BLaER1 treated with 17β-estradiol and CSF1 and Interleukin-3, amounts not matched to agents 10 nM and 100 nM (cell line): ENCODE measurements around the gene SLC24A3.
A peak's percentile ranks its signal among the peaks of the same experiment; 100 is the strongest.

Source experiments
- H3K27ac ChIP-seq, 11 experiments: shearing (Covaris generic); formaldehyde crosslinking; 2 replicates each; pipeline ENCODE4 v1.8.1; 2022
- H3K27me3 ChIP-seq, 11 experiments: shearing (Covaris generic); formaldehyde crosslinking; 2 replicates each; pipeline ENCODE4 v1.8.1; 2022
- H3K36me3 ChIP-seq, 11 experiments: shearing (Covaris generic); formaldehyde crosslinking; 2 replicates each; pipeline ENCODE4 v1.8.1; 2022
- H3K4me1 ChIP-seq, 10 experiments: shearing (Covaris generic); formaldehyde crosslinking; 2 replicates each; pipeline ENCODE4 v1.8.1; 2022
- H3K4me2 ChIP-seq, 11 experiments: shearing (Covaris generic); formaldehyde crosslinking; 2 replicates each; pipeline ENCODE4 v1.8.1; 2022
- H3K4me3 ChIP-seq, 10 experiments: shearing (Covaris generic); formaldehyde crosslinking; 2 replicates each; pipeline ENCODE4 v1.8.1; 2022
- H3K9ac ChIP-seq, 11 experiments: shearing (Covaris generic); formaldehyde crosslinking; 2 replicates each; pipeline ENCODE4 v1.8.1; 2022
- H3K9me3 ChIP-seq, 11 experiments: shearing (Covaris generic); formaldehyde crosslinking; replicated peaks in 1 of 11; 2 replicates each; pipeline ENCODE4 v1.8.1; 2022
- H4K20me1 ChIP-seq, 11 experiments: shearing (Covaris generic); formaldehyde crosslinking; 2 replicates each; pipeline ENCODE4 v1.8.1; 2022
- Cebpa-rat ChIP-seq, 11 experiments: shearing (Covaris generic); IDR thresholded peaks; 2 replicates each; pipeline ENCODE4 v1.8.1; 2022

The SLC24A3 gene

DNA sequence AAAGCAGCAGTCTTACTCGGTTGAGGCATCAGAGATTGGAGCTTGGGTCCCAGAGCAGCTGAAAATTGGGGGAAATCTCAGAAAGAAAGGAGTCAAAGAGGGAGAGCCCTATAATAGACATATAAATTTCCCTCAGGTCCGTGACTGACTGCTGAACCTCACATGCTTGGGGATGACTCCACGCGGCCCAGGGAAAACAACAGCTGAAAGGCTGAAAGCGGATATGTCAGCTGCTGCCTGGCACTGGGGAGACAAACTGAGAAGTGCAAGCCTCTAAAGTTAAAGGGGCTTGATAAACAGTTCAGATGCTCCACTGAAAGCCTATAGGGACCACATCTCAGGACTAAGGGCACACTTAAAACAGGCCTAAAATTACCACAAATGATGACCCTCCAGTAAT is 289.7 kb downstream of the SLC24A3 start:
- Histone ChIP-seq H3K27ac (no peak overlapping the region), H3K9ac (no peak overlapping the region), H3K36me3 (no peaks in the 10 kb centered on the region), H3K4me2 (peak overlapping the region in 6 of 11 experiments; percentile 9 to 43 (median 28); a peak in 11 of 22 replicates), H3K9me3 (no peaks in the 10 kb centered on the region), H3K27me3 (no peaks in the 10 kb centered on the region), H4K20me1 (no peaks in the 10 kb centered on the region), H3K4me1 (peaks cover 8 to 43% (median 20%) of the 10 kb centered on the region in 10 experiments), H3K4me3 (no peak overlapping the region)
- TF ChIP-seq Cebpa-rat (IDR thresholded peaks at IDR 0.05), result no peak

- no peak for TF ChIP-seq Cebpa-rat (IDR thresholded peaks at IDR 0.05)
- Histone ChIP-seq H4K20me1 (no peaks in the 10 kb centered on the region), H3K9ac (no peak overlapping the region), H3K36me3 (no peaks in the 10 kb centered on the region), H3K4me3 (no peak overlapping the region), H3K27ac (no peak overlapping the region), H3K27me3 (no peaks in the 10 kb centered on the region), H3K4me2 (no peak overlapping the region), H3K4me1 (peaks cover 0 to 32% (median 5%) of the 10 kb centered on the region in 10 experiments; a peak in 10 of 20 replicates), H3K9me3 (no peaks in the 10 kb centered on the region)
These were observed 291.8 kb downstream of the SLC24A3 start for GRCh38 chr20:19504251-19504650.

GRCh38 chr20:19506021-19506420 is 293.6 kb downstream of the SLC24A3 start:
- H4K20me1 ChIP-seq, result no peaks in the 10 kb centered on the region
- TF ChIP-seq Cebpa-rat (IDR thresholded peaks at IDR 0.05), result no peak

GRCh38 chr20:19508449-19508848 is 296.0 kb downstream of the SLC24A3 start:
- Histone ChIP-seq H3K4me2 (no peak overlapping the region), H3K9me3 (no peaks in the 10 kb centered on the region), H3K27ac (no peak overlapping the region), H3K36me3 (no peaks in the 10 kb centered on the region), H3K9ac (no peak overlapping the region), H3K27me3 (no peaks in the 10 kb centered on the region), H3K4me1 (peaks cover 0 to 17% (median 6%) of the 10 kb centered on the region in 10 experiments; a peak in 7 of 20 replicates), H3K4me3 (no peak overlapping the region), H4K20me1 (no peaks in the 10 kb centered on the region)
- no peak for TF ChIP-seq Cebpa-rat (IDR thresholded peaks at IDR 0.05)

More at GRCh38 chr20:19506021-19506420, 293.6 kb downstream of the SLC24A3 start:
- Histone ChIP-seq H3K36me3 (no peaks in the 10 kb centered on the region), H3K9me3 (no peaks in the 10 kb centered on the region), H3K27me3 (no peaks in the 10 kb centered on the region), H3K9ac (no peak overlapping the region), H3K4me3 (no peak overlapping the region), H3K4me2 (no peak overlapping the region), H3K4me1 (peaks cover 0 to 28% (median 6%) of the 10 kb centered on the region in 10 experiments; a peak in 10 of 20 replicates), H3K27ac (no peak overlapping the region)

- Histone ChIP-seq H4K20me1 (no peaks in the 10 kb centered on the region), H3K27me3 (no peaks in the 10 kb centered on the region), H3K9me3 (no peaks in the 10 kb centered on the region), H3K36me3 (no peaks in the 10 kb centered on the region), H3K4me1 (peaks cover 0 to 17% (median 6%) of the 10 kb centered on the region in 10 experiments; a peak in 7 of 20 replicates), H3K4me3 (no peak overlapping the region), H3K27ac (no peak overlapping the region), H3K4me2 (no peak overlapping the region), H3K9ac (no peak overlapping the region)
- no peak for TF ChIP-seq Cebpa-rat (IDR thresholded peaks at IDR 0.05)
These were observed 298.2 kb downstream of the SLC24A3 start for GRCh38 chr20:19510611-19511010.

DNA sequence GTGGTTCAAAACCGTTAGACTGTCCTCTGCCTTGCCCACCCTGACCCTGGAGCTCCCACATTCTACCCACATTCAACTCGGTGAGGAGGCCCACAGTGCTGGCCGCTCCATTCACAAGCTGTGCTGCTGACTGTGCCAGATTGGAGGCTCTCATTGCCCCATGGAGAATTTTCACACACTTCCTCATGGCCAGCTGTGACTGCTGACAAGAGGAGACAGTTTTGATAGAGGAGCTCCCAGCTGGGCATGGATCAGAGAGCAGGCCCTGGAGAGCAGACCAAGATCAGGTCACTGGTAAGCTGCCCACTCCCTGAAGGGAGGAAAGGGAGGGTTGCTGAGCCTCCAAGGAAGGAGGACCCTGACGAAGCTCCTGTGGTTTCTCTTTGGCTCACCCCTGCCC is 299.5 kb downstream of the SLC24A3 start:
- Histone ChIP-seq H3K4me3 (no peak overlapping the region), H3K9ac (0 out of 22 replicates have a peak overlapping the region, but pooled peaks of 1 of the 11 experiments have one; percentile 14), H3K27ac (no peak overlapping the region), H4K20me1 (no peaks in the 10 kb centered on the region), H3K4me1 (peaks cover 0 to 17% (median 6%) of the 10 kb centered on the region in 10 experiments; a peak in 7 of 20 replicates), H3K4me2 (no peak overlapping the region), H3K9me3 (no peaks in the 10 kb centered on the region), H3K27me3 (no peaks in the 10 kb centered on the region), H3K36me3 (no peaks in the 10 kb centered on the region)
- TF ChIP-seq Cebpa-rat (IDR thresholded peaks at IDR 0.05), result no peak

- H3K9ac ChIP-seq, result no peak overlapping the region
- no peak overlapping the region for H3K4me3 ChIP-seq
- H3K27ac ChIP-seq, result no peak overlapping the region
- H3K4me1 ChIP-seq, result peaks cover 0 to 11% (median 3%) of the 10 kb centered on the region in 10 experiments; a peak in 7 of 20 replicates
- H4K20me1 ChIP-seq, result no peaks in the 10 kb centered on the region
- no peaks in the 10 kb centered on the region for H3K36me3 ChIP-seq
- no peaks in the 10 kb centered on the region for H3K27me3 ChIP-seq
- TF ChIP-seq Cebpa-rat (IDR thresholded peaks at IDR 0.05), result no peak
- no peaks in the 10 kb centered on the region for H3K9me3 ChIP-seq
- no peak overlapping the region for H3K4me2 ChIP-seq
These were observed 300.6 kb downstream of the SLC24A3 start for GRCh38 chr20:19512886-19513677.

DNA sequence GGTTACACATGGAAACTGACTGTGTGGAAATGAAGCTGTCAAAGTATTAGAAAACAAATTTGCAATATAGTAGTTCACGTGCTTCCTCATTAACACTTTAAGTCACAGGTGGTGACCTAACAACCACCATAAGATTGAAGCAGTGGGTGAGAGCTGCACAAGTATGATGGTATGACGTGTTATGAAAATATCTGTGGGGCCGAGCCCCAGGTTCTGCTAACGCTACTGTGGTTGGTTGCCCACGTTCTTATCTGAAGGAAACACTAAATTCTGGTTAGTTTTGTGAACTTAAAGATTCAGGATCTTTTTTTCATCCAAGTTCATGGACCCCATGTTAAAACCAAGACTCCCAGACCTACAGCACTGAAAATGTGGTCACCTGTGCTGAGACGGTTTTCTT is 302.6 kb downstream of the SLC24A3 start:
- Histone ChIP-seq H3K27me3 (0 out of 22 replicates have a peak, but pooled peaks cover 0 to under 1% (median 0%) of the 10 kb centered on the region in 11 experiments), H3K4me2 (no peak overlapping the region), H3K36me3 (no peaks in the 10 kb centered on the region), H4K20me1 (no peaks in the 10 kb centered on the region), H3K4me3 (no peak overlapping the region), H3K27ac (no peak overlapping the region), H3K9me3 (no peaks in the 10 kb centered on the region), H3K4me1 (no peaks in the 10 kb centered on the region; a peak in 1 of 20 replicates), H3K9ac (no peak overlapping the region)
- no peak for TF ChIP-seq Cebpa-rat (IDR thresholded peaks at IDR 0.05)

GRCh38 chr20:19519466-19519865 is 307.0 kb downstream of the SLC24A3 start:
- 0 out of 22 replicates have a peak, but pooled peaks cover 0 to 3% (median 0%) of the 10 kb centered on the region in 11 experiments for H3K27me3 ChIP-seq
- H3K4me3 ChIP-seq, result no peak overlapping the region
- H3K4me1 ChIP-seq, result peaks cover 0 to 14% (median 5%) of the 10 kb centered on the region in 10 experiments; a peak in 11 of 20 replicates
- H4K20me1 ChIP-seq, result no peaks in the 10 kb centered on the region
- no peak for TF ChIP-seq Cebpa-rat (IDR thresholded peaks at IDR 0.05)
- no peaks in the 10 kb centered on the region for H3K9me3 ChIP-seq
- H3K27ac ChIP-seq, result no peak overlapping the region
- no peaks in the 10 kb centered on the region for H3K36me3 ChIP-seq
- H3K9ac ChIP-seq, result no peak overlapping the region
- no peak overlapping the region for H3K4me2 ChIP-seq
